HL-60 (cell line): ENCODE data around the gene CAMSAP1.

Experiments used
- DNase-seq, 2 experiments: peaks; one replicate each; pipeline ENCODE4 v3.0.0-alpha.2; 2010 to 2020; ENCODE audit warnings: low read depth in 1 of 2, low spot score in 1 of 2
- H3K27ac ChIP-seq: fragments of 250-450 bp; sonication (Bioruptor Pico); replicated peaks from 2 replicates; pipeline ENCODE4 v1.5.1; 2020; ENCODE audit warnings: mild to moderate bottlenecking, moderate library complexity
- H3K27me3 ChIP-seq: fragments of 250-450 bp; sonication (Bioruptor Pico); 2 replicates; pipeline ENCODE4 v1.5.1; 2021; ENCODE audit warnings: mild to moderate bottlenecking, moderate library complexity; ENCODE audit not compliant: insufficient read depth, poor library complexity, severe bottlenecking
- H3K4me3 ChIP-seq: replicated peaks from 2 replicates; pipeline ENCODE4 v1.5.1; 2011; ENCODE audit warnings: mild to moderate bottlenecking, control low read depth, low read length; ENCODE audit not compliant: insufficient read depth
- GABPA ChIP-seq: IDR thresholded peaks from 2 replicates; pipeline ENCODE4 v1.6.1; 2012; ENCODE audit warnings: low read depth
- POLR2AphosphoS5 ChIP-seq: IDR thresholded peaks from 2 replicates; pipeline ENCODE4 v1.6.1; 2012; ENCODE audit warnings: low read depth
- SPI1 ChIP-seq: IDR thresholded peaks from 2 replicates; pipeline ENCODE4 v1.6.1; 2012; ENCODE audit warnings: low read depth, mild to moderate bottlenecking, borderline replicate concordance
- TF ChIP-seq, protein P1 (sequence below): IDR thresholded peaks from one replicate; pipeline ENCODE4 v1.5.1; 2011; ENCODE audit warnings: low read length, control low read depth, inconsistent platforms; ENCODE audit not compliant: insufficient read depth
- TF ChIP-seq, protein P2 (sequence below): IDR thresholded peaks from 2 replicates; pipeline ENCODE4 v1.6.1; 2012; ENCODE audit warnings: low read depth; ENCODE audit not compliant: insufficient replicate concordance

Gene CAMSAP1

DNA sequence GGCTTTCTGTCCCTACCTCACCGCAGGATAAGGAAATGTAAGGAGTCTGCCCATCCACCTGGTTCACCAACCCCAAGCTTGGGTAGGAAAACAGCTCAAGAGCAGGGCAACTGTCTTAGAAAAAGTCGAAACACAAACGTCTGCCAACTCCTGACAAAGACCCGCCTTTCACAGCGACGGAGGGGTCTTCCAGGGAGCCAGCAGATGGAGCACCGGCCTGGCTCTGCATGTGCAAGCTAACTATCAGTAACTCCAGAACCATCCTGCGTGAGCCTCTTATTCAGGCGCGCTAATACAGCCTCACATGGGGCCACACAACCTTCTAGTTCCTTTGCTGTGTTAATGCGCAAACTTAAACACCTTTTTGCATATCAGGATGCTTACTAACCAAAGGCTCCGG lies 26.9 kb downstream of the CAMSAP1 start:
- Histone ChIP-seq H3K4me3 (no peak overlapping the region), H3K27me3 (no peaks in the 10 kb centered on the region), H3K27ac (no peak overlapping the region)
- TF ChIP-seq, protein P1, sequence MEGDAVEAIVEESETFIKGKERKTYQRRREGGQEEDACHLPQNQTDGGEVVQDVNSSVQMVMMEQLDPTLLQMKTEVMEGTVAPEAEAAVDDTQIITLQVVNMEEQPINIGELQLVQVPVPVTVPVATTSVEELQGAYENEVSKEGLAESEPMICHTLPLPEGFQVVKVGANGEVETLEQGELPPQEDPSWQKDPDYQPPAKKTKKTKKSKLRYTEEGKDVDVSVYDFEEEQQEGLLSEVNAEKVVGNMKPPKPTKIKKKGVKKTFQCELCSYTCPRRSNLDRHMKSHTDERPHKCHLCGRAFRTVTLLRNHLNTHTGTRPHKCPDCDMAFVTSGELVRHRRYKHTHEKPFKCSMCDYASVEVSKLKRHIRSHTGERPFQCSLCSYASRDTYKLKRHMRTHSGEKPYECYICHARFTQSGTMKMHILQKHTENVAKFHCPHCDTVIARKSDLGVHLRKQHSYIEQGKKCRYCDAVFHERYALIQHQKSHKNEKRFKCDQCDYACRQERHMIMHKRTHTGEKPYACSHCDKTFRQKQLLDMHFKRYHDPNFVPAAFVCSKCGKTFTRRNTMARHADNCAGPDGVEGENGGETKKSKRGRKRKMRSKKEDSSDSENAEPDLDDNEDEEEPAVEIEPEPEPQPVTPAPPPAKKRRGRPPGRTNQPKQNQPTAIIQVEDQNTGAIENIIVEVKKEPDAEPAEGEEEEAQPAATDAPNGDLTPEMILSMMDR = no peak
- TF ChIP-seq POLR2AphosphoS5 (no peak), GABPA (no peak), SPI1 (no peak)
- TF ChIP-seq, protein P2, sequence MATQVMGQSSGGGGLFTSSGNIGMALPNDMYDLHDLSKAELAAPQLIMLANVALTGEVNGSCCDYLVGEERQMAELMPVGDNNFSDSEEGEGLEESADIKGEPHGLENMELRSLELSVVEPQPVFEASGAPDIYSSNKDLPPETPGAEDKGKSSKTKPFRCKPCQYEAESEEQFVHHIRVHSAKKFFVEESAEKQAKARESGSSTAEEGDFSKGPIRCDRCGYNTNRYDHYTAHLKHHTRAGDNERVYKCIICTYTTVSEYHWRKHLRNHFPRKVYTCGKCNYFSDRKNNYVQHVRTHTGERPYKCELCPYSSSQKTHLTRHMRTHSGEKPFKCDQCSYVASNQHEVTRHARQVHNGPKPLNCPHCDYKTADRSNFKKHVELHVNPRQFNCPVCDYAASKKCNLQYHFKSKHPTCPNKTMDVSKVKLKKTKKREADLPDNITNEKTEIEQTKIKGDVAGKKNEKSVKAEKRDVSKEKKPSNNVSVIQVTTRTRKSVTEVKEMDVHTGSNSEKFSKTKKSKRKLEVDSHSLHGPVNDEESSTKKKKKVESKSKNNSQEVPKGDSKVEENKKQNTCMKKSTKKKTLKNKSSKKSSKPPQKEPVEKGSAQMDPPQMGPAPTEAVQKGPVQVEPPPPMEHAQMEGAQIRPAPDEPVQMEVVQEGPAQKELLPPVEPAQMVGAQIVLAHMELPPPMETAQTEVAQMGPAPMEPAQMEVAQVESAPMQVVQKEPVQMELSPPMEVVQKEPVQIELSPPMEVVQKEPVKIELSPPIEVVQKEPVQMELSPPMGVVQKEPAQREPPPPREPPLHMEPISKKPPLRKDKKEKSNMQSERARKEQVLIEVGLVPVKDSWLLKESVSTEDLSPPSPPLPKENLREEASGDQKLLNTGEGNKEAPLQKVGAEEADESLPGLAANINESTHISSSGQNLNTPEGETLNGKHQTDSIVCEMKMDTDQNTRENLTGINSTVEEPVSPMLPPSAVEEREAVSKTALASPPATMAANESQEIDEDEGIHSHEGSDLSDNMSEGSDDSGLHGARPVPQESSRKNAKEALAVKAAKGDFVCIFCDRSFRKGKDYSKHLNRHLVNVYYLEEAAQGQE = no peak
- no peak for DNase-seq

DNA sequence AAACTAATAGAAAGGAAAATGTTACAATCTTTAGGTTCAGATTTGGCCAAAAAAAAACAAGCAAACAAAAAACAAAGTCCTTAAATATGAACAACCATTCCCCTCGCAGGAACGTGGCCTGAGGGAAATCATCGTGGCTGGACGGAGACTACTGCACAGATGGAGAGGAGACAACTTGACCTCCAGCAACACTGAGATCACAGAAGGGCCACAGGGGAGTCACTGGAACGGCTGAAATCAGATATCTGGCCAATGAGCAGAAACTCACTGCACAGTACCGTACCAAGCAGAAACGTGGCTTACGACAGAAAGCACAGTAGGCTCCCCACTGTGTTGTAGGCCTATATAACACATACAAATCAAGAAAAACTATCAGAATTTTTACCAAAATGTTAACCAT lies 27.7 kb downstream of the CAMSAP1 start:
- Histone ChIP-seq H3K27me3 (no peaks in the 10 kb centered on the region), H3K27ac (no peak overlapping the region), H3K4me3 (no peak overlapping the region)
- no peak for DNase-seq
- TF ChIP-seq POLR2AphosphoS5 = no peak

DNA sequence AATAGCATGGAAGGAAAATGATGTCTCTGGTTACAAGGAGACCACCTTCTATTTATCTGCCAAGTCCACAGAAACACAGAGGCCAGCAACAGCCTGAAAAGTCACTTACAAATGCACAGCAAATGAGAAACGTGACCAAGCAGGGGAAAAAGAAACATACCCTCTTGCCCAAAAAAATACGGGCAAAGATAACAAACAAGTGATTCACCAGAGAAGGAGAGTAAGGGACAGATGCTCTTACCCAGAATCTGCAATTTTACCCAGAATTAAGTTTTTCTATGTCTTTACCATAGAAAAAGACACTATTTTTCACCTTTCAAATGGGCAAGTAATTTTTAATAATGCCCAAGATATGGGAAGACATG lies 28.1 kb downstream of the CAMSAP1 start:
- no peak overlapping the region for H3K4me3 ChIP-seq
- H3K27ac ChIP-seq = no peak overlapping the region
- TF ChIP-seq POLR2AphosphoS5 (no peak), GABPA (no peak), SPI1 (no peak)
- TF ChIP-seq, protein P2 = no peak
- TF ChIP-seq, protein P1 = no peak
- DNase-seq = no peak
- no peaks in the 10 kb centered on the region for H3K27me3 ChIP-seq

DNA sequence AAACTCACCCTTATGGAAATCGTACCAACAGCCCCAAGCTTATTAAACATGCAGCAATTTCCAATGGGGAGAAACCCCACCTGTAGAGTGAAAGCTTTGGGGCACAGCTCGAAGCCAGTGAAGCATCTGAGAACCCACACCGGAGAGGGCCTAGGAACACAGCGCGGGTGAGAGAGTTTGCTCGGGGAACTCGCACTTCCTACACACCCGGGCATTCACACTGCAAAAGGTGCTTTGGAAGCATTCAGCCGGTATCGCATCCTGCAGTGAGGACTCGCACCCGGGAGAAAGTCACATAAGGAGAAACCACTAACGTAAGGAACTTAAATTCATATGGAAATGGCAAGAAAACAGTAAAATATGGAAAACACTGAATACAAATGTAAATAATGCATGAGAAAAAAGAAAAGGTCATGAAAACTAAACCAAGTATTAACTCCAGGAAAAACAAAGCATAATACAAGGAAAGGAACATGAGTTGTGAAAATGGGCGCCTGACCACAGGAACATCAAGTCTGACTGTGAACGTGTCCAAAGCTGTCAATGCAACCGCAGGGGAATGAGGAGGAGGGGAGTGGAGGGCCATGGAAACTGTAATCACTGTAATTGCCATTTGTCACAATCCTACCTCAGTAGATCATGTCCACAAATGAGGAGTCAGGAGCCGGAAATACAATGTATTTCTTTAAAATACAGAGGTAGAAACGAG lies 28.7 kb downstream of the CAMSAP1 start:
- Histone ChIP-seq H3K27me3 (no peaks in the 10 kb centered on the region), H3K27ac (no peak overlapping the region), H3K4me3 (no peak overlapping the region)
- DNase-seq = no peak
- TF ChIP-seq POLR2AphosphoS5 = no peak
- TF ChIP-seq, protein P1 = no peak
- TF ChIP-seq GABPA = no peak
- TF ChIP-seq, protein P2 = no peak
- TF ChIP-seq SPI1 = no peak
